Measurements from ENCODE around the gene IQCB1. TPM values are rescaled to one million over a fixed set of nuclear protein-coding genes. Genes with fewer than 3 reads are reported as not detected.

Gene IQCB1
- total and polyA plus RNA-seq, 2 of the 8 experiments (the other 6 are each of a cell fraction or from before 2014, with no cell fraction given) = 21.7 to 31.2 TPM

- Histone ChIP-seq H2BK120ac (replicated peaks; ENCODE audit: low read depth, low read length) (no peak overlapping the region), H3K4ac (replicated peaks; ENCODE audit: insufficient read length, low read depth, low read length) (no peak overlapping the region), H2AK5ac (ENCODE audit: low read depth, low read length) (no peak overlapping the region), H3K9ac (replicated peaks in 1 of 4; ENCODE audit: extremely low read depth in 1 of 4, low read depth in 3 of 4, low read length in 3 of 4) (no peak overlapping the region), H3K4me1 (replicated peaks in 1 of 4; ENCODE audit: control insufficient read depth in 3 of 4, insufficient read depth in 4 of 4, low read length in 3 of 4) (no peaks in the 10 kb centered on the region), H3K56ac (replicated peaks; ENCODE audit: insufficient read length, low read depth, low read length) (no peak overlapping the region), H4K20me1 (replicated peaks in 1 of 2; ENCODE audit: control insufficient read depth in 1 of 2, insufficient read depth in 2 of 2, low read length in 2 of 2) (no peaks in the 10 kb centered on the region), H3K4me2 (ENCODE audit: insufficient read depth in 1 of 2, low read depth in 2 of 2, low read length in 2 of 2) (no peak overlapping the region), H3K14ac (ENCODE audit: insufficient read length) (no peak overlapping the region), H3K23ac (ENCODE audit: insufficient read length) (no peak overlapping the region), H2AFZ (ENCODE audit: low read length) (no peak overlapping the region), H3K79me2 (ENCODE audit: control insufficient read depth in 1 of 2, insufficient read depth in 2 of 2, low read length in 2 of 2) (no peaks in the 10 kb centered on the region), H2BK15ac (ENCODE audit: low read length) (no peak overlapping the region), H2BK20ac (ENCODE audit: low read length) (no peak overlapping the region), H3K79me1 (ENCODE audit: low read depth, low read length) (no peaks in the 10 kb centered on the region), H2BK12ac (ENCODE audit: low read depth, low read length) (no peak overlapping the region), H3K27me3 (replicated peaks in 1 of 4; ENCODE audit: control insufficient read depth in 3 of 4, extremely low read depth in 1 of 4, insufficient read depth in 3 of 4, low read length in 3 of 4) (no peaks in the 10 kb centered on the region), H4K91ac (replicated peaks; ENCODE audit: insufficient read length, low read length) (no peak overlapping the region), H4K8ac (ENCODE audit: extremely low read depth, insufficient read depth, low read length) (no peak overlapping the region), H3K36me3 (ENCODE audit: control insufficient read depth in 2 of 4, insufficient read depth in 4 of 4, low read length in 3 of 4) (peaks cover 0 to 21% (median 5%) of the 10 kb centered on the region in 4 experiments; a peak in 4 of 8 replicates), H3K27ac (ENCODE audit: low read depth, low read length) (no peak overlapping the region), H3K4me3 (ENCODE audit: extremely low read depth in 1 of 4, insufficient read depth in 2 of 4, low read depth in 3 of 4, low read length in 4 of 4) (no peak overlapping the region), H3K23me2 (ENCODE audit: low read depth, low read length) (no peaks in the 10 kb centered on the region), H3K9me3 (ENCODE audit: insufficient read depth in 2 of 2, low read depth in 1 of 2, low read length in 1 of 2) (no peaks in the 10 kb centered on the region), H2BK5ac (ENCODE audit: low read depth, low read length) (no peak overlapping the region), H3K18ac (ENCODE audit: extremely low read depth, low read length) (no peak overlapping the region), H4K5ac (ENCODE audit: insufficient read length, low read depth, low read length) (no peak overlapping the region)
- TF ChIP-seq TBP (IDR thresholded peaks at IDR 0.05; ENCODE audit: low read depth, low read length) (no peak), SRF (IDR thresholded peaks at IDR 0.05; ENCODE audit: low read depth, low read length) (no peak), RFX5 (IDR thresholded peaks at IDR 0.05; ENCODE audit: borderline replicate concordance, low read depth, low read length) (no peak), HDAC6 (IDR thresholded peaks at IDR 0.05; ENCODE audit: low read depth, low read length) (no peak), BRCA1 (IDR thresholded peaks at IDR 0.05; ENCODE audit: low read depth, low read length) (no peak), KDM1A (IDR thresholded peaks at IDR 0.05; ENCODE audit: borderline replicate concordance, low read length) (no peak)
- ChIA-PET POLR2A (ENCODE audit: partially characterized antibody) (no interaction called here), CTCF (ENCODE audit: partially characterized antibody) (no interaction called here)
- 97% methylated on average over 2 of the region's 2 CpGs; no CpG with 5 or more reads in 1 of the 2 experiments for WGBS, 2 experiments (ENCODE audit: extremely low coverage in 1 of 2, insufficient coverage in 1 of 2, insufficient read length in 1 of 2, insufficient replicate concordance in 2 of 2, low coverage in 1 of 2, low lambda C conversion rate in 2 of 2, missing lambda C conversion rate in 1 of 2)
- DNase-seq (ENCODE audit: low read depth in 1 of 2, low spot score in 2 of 2) (no peak), FAIRE-seq (no peak)
These were observed 31.0 kb downstream of the IQCB1 start for GRCh38 chr3:121803771-121804320.
